Hematopoietic multipotent progenitor cell treated with erythropoietin and hydrocortisone succinate and interleukin-3 and kit ligand, for 17 days (in vitro differentiated cells): ENCODE measurements around the gene RCBTB1.
"Not testable (repeated sequence)": the region's sequence is repeated elsewhere in the genome, so short reads cannot be mapped to it uniquely, and the experiment has no call there.

Experiments used
- DNase-seq: peaks from one replicate; pipeline ENCODE4 v3.0.0-alpha.2; 2015; ENCODE audit warnings: low spot score

The RCBTB1 gene

GRCh38 chr13:49512578-49512977 lies 72.8 kb downstream of the RCBTB1 start:
- no peak for DNase-seq

- DNase-seq = no peak
Measured at GRCh38 chr13:49503951-49504350, 81.4 kb downstream of the RCBTB1 start.

GRCh38 chr13:49502954-49503353 lies 82.4 kb downstream of the RCBTB1 start:
- no peak for DNase-seq

GRCh38 chr13:49499889-49500660 lies 85.3 kb downstream of the RCBTB1 start:
- no peak for DNase-seq

- no peak for DNase-seq
Measured at GRCh38 chr13:49498206-49498605, 87.2 kb downstream of the RCBTB1 start.

- DNase-seq = no peak
Measured at GRCh38 chr13:49497272-49497671, 88.1 kb downstream of the RCBTB1 start.

- DNase-seq = not testable (repeated sequence)
Measured at GRCh38 chr13:49496837-49497236, 88.5 kb downstream of the RCBTB1 start.

- peak; percentile 83 for DNase-seq
Measured at GRCh38 chr13:49495783-49496762, 89.3 kb downstream of the RCBTB1 start, which contains the start of gene PHF11. Gene PHF11 (plus strand): TSS chr13:49495953. CDS start chr13:49496002, 49 bp downstream.

GRCh38 chr13:49494645-49495044 lies 90.7 kb downstream of the RCBTB1 start:
- DNase-seq = no peak

GRCh38 chr13:49488563-49488962 lies 96.8 kb downstream of the RCBTB1 start:
- no peak for DNase-seq
